OCI-LY7 (cell line): ENCODE data around the gene NES. TPM values are rescaled to one million over a fixed set of nuclear protein-coding genes. Genes with fewer than 3 reads are reported as not detected.
A peak's percentile ranks its signal among the peaks of the same experiment; 100 is the strongest.

Experiments used
- BruUV-seq: library from RNA; stranded (reverse); fragments of 400-500 nt; replicated peaks from 2 replicates; lab custom pipeline; 2021; lab: Mats Ljungman, UMichigan
- CTCF ChIA-PET: fragments of 300-600 bp; sonication (Branson Sonifier 250); formaldehyde crosslinking; loops from one replicate; lab custom pipeline; 2022; ENCODE audit warnings: antibody characterized with exemption; ENCODE audit not compliant: unreplicated experiment; lab: Charles Lee
- POLR2A ChIA-PET: fragments of 300-600 bp; sonication (Branson Sonifier 250); formaldehyde crosslinking; loops from one replicate; lab custom pipeline; 2022; ENCODE audit warnings: antibody characterized with exemption; lab: Charles Lee
- DNase-seq: peaks from one replicate; pipeline ENCODE4 v3.0.0-alpha.2; 2015; ENCODE audit warnings: low spot score
- H2AFZ ChIP-seq: fragments of 200-600 bp; sonication (generic), shearing (Covaris generic); 2 replicates; pipeline ENCODE4 v1.6.1; 2014; ENCODE audit warnings: mild to moderate bottlenecking, antibody characterized with exemption, low read length, moderate library complexity
- H3K27ac ChIP-seq: fragments of 200-600 bp; sonication (generic); 2 replicates; pipeline ENCODE4 v1.5.1; 2014; ENCODE audit warnings: mixed run types, low read depth, mild to moderate bottlenecking, moderate library complexity, low read length, inconsistent platforms; ENCODE audit not compliant: poor library complexity, severe bottlenecking
- H3K36me3 ChIP-seq: fragments of 200-600 bp; sonication (generic); 2 replicates; pipeline ENCODE4 v1.6.1; 2014; ENCODE audit warnings: mild to moderate bottlenecking, antibody characterized with exemption, low read length, moderate library complexity, mixed read lengths; ENCODE audit not compliant: insufficient read depth
- H3K4me1 ChIP-seq: fragments of 200-600 bp; sonication (generic); 2 replicates; pipeline ENCODE4 v1.5.1; 2014; ENCODE audit warnings: mild to moderate bottlenecking, low read length; ENCODE audit not compliant: insufficient read depth, poor library complexity, severe bottlenecking
- H3K4me2 ChIP-seq: fragments of 200-600 bp; sonication (generic); 2 replicates; pipeline ENCODE4 v1.6.1; 2014; ENCODE audit warnings: mild to moderate bottlenecking, low read length
- H3K4me3 ChIP-seq: fragments of 200-600 bp; sonication (generic); 2 replicates; pipeline ENCODE4 v1.5.1; 2014; ENCODE audit warnings: mild to moderate bottlenecking, low read depth, low read length; ENCODE audit not compliant: poor library complexity, severe bottlenecking
- H3K79me2 ChIP-seq: fragments of 200-600 bp; sonication (generic); 2 replicates; pipeline ENCODE4 v1.6.1; 2016; ENCODE audit warnings: low read depth, mild to moderate bottlenecking, low read length, moderate library complexity, mixed read lengths; ENCODE audit not compliant: insufficient read depth
- H3K9me2 ChIP-seq: fragments of 200-600 bp; sonication (generic); 2 replicates; pipeline ENCODE4 v1.6.1; 2016; ENCODE audit warnings: mild to moderate bottlenecking, low read length, mixed read lengths; ENCODE audit not compliant: insufficient read depth
- H3K9me3 ChIP-seq: fragments of 200-600 bp; sonication (generic); 2 replicates; pipeline ENCODE4 v1.6.1; 2014; ENCODE audit warnings: mild to moderate bottlenecking, mixed run types, low read length, mixed read lengths
- H4K20me1 ChIP-seq: fragments of 200-600 bp; sonication (generic); 2 replicates; pipeline ENCODE4 v1.6.1; 2014; ENCODE audit warnings: mild to moderate bottlenecking, antibody characterized with exemption, low read length, moderate library complexity, mixed read lengths; ENCODE audit not compliant: insufficient read depth
- CTCF ChIP-seq: fragments of 200-600 bp; sonication (generic); conservative IDR thresholded peaks from 2 replicates; pipeline ENCODE4 v1.5.1; 2014; ENCODE audit warnings: mild to moderate bottlenecking, antibody characterized with exemption, low read length, moderate library complexity, mixed read lengths
- EZH2phosphoT487 ChIP-seq: fragments of 200-600 bp; sonication (generic); IDR thresholded peaks from 2 replicates; pipeline ENCODE4 v1.6.1; 2018; ENCODE audit warnings: low read depth, borderline replicate concordance, mild to moderate bottlenecking, mixed run types, antibody characterized with exemption, low read length, moderate library complexity, mixed read lengths
- intact Hi-C: fragments of 100-400 bp; cut with micrococcal nuclease; formaldehyde crosslinking; loops from one replicate; pipeline ENCODE4 v1.10.0; 2022; ENCODE audit not compliant: unreplicated experiment
- total RNA-seq, 2 experiments: library from RNA; depleted of rRNA in 1 of 2; stranded (reverse); fragments of >200 nt in 1 of 2; shearing (Covaris generic) in 1 of 2; gene quantifications; 2 replicates each; pipeline ENCODE4 v1.2.3, GENCODE V29; 2014 to 2022

NES gene
- total RNA-seq, 2 experiments from 2014 or later = not detected

DNA sequence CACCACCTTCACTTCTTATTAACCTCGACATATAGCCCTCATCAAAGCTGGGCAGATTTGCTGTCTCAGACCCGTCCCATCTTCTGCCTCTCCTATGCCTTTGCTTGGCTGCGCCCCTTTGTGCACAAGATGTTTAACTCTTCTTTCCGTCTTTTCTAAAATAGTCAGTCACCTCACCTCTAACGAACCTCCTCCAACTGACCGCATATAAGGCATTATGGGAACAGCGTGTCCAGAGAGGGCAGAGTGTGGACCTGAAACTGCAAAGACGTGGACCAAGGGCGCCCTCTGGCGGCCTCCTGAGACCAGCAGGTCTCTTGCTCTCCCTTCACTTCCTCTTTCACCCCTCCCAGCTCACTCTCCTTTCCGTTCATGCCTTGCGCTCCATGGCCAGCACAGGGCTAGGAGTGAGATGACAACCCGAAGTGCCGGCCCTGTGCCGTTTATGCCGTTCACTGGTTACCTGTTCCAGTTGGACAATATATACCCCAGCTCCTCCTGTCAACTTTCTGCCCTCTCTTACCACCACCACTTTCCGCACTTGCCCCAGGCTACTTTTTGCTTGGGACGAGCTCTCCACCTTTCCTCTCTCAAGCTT lies 48.6 kb upstream of the NES start:
- Histone ChIP-seq H3K79me2 (peaks cover 82% of the 10 kb centered on the region), H3K4me1 (peaks cover 31% of the 10 kb centered on the region), H3K4me2 (peak overlapping the region; percentile 92), H3K27ac (peak overlapping the region; percentile 62), H3K9me2 (no peaks in the 10 kb centered on the region), H4K20me1 (peaks cover 32% of the 10 kb centered on the region), H2AFZ (no peak overlapping the region), H3K36me3 (peaks cover 65% of the 10 kb centered on the region), H3K9me3 (no peaks in the 10 kb centered on the region), H3K4me3 (peak overlapping the region; percentile 87)
- ChIA-PET POLR2A (interaction anchor here (0.6 to 2.0 kb wide), 6 partner anchors 15 to 133 kb away, joined by 3 to 10 read pairs (median 4); partner anchors contain the start of genes HDGF, INSRR and MRPL24), CTCF (interaction anchor here (0.6 to 2.4 kb wide), 14 partner anchors 10 to 126 kb away, joined by 3 to 36 read pairs (median 4); partner anchors contain the start of genes HDGF and PRCC)
- DNase-seq = peak; percentile 89
- BruUV-seq = no TSS peak
- TF ChIP-seq CTCF (peak; percentile 95), EZH2phosphoT487 (no peak)
- intact Hi-C loops = loop anchor here (1.0 to 5.0 kb wide), 3 partner anchors 36 to 137 kb away; partner anchors contain the start of gene NTRK1

DNA sequence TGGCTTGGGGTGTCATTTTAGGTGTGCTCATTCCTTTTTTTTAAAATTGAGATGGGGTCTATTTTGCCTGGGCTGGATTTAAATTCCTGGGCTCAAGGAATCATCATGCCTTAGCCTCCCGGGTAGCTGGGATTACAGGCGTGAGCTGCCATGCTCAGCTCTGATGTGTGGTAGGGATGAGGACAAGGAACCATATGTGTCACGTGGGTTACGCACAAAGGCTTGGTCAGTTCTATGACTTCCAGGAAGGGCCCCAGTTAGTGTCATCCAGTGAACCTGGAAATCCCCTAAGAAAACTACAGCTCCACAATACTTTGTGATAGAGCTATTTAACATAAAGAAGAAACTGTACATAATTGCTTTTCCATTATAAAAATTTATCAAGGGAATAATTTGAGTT lies 44.3 kb upstream of the NES start:
- no peak overlapping the region for H3K4me3 ChIP-seq
- H3K4me1 ChIP-seq = peaks cover 18% of the 10 kb centered on the region
- no peak for DNase-seq
- no peaks in the 10 kb centered on the region for H3K9me3 ChIP-seq
- H3K36me3 ChIP-seq = peaks cover 87% of the 10 kb centered on the region
- ChIA-PET POLR2A (no interaction called here), CTCF (no interaction called here)
- peaks cover 32% of the 10 kb centered on the region for H4K20me1 ChIP-seq
- no peaks in the 10 kb centered on the region for H3K9me2 ChIP-seq
- TF ChIP-seq CTCF (no peak), EZH2phosphoT487 (no peak)
- H3K79me2 ChIP-seq = peaks cover 50% of the 10 kb centered on the region
- H3K4me2 ChIP-seq = no peak overlapping the region
- H2AFZ ChIP-seq = no peak overlapping the region
- no TSS peak for BruUV-seq
- intact Hi-C loops = no loop called here
- no peak overlapping the region for H3K27ac ChIP-seq

DNA sequence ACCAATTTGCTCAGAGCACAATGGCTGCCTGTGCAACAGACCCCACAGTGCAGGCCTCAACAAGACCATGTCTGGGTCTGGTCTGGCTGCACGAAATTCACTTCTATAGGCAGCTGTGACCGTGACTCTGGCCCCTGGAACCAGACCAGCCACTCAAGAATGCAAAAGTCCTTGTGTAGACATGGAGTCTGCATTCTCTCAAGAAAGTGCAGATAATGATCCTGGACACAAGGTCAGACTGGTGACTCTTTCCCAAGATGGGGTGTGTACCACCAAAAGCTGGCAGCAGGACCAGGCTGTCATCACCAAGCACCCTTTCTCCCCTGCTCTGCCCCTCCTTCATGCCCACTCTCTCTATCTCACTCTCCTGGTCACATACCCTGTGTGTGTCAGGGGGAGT lies 43.9 kb upstream of the NES start:
- Histone ChIP-seq H3K4me3 (no peak overlapping the region), H3K27ac (no peak overlapping the region), H3K4me2 (no peak overlapping the region), H3K9me2 (no peaks in the 10 kb centered on the region), H3K9me3 (no peaks in the 10 kb centered on the region), H2AFZ (no peak overlapping the region), H3K4me1 (peaks cover 18% of the 10 kb centered on the region), H3K36me3 (peaks cover 83% of the 10 kb centered on the region), H3K79me2 (peaks cover 46% of the 10 kb centered on the region), H4K20me1 (peaks cover 29% of the 10 kb centered on the region)
- intact Hi-C loops = no loop called here
- no TSS peak for BruUV-seq
- ChIA-PET POLR2A (no interaction called here), CTCF (no interaction called here)
- TF ChIP-seq CTCF = no peak
- TF ChIP-seq EZH2phosphoT487 = no peak
- DNase-seq = no peak
